GM12878 (cell line): Measurements from ENCODE around the gene UXS1. TPM values are rescaled to one million over a fixed set of nuclear protein-coding genes. Genes with fewer than 3 reads are reported as not detected.

Experiments
- ATAC-seq: fragments of 200-7000 bp; cut with Tn5 transposase; 3 replicates; pipeline ENCODE4 v1.9.1; 2020; ENCODE audit warnings: mild to moderate bottlenecking, moderate library complexity
- BruUV-seq: library from RNA; stranded (reverse); fragments of 400-500 nt; replicated peaks from 2 replicates; lab custom pipeline; 2021; lab: Mats Ljungman, UMichigan
- CTCF ChIA-PET: fragments of 300-600 bp; sonication (Branson Sonifier 250); formaldehyde crosslinking; extraction: SDS; loops from one replicate; lab custom pipeline; 2021; ENCODE audit warnings: inconsistent platforms; lab: Yijun Ruan, JAX
- POLR2A ChIA-PET: fragments of 350-600 bp; formaldehyde crosslinking; extraction: SDS; loops from one replicate; lab custom pipeline; 2021; ENCODE audit warnings: inconsistent platforms; lab: Charles Lee
- RAD21 ChIA-PET: fragments of 300-600 bp; sonication (Branson Sonifier 250); formaldehyde crosslinking; loops from one replicate; lab custom pipeline; 2023; ENCODE audit warnings: antibody characterized with exemption; ENCODE audit not compliant: unreplicated experiment; lab: Charles Lee
- SMC1A ChIA-PET: fragments of 300-600 bp; sonication (Branson Sonifier 250); formaldehyde crosslinking; loops from one replicate; lab custom pipeline; 2023; ENCODE audit not compliant: unreplicated experiment, uncharacterized antibody; lab: Charles Lee
- DNase-seq: peaks from one replicate; pipeline ENCODE4 v3.0.0-alpha.2; 2011; ENCODE audit warnings: low read depth, low spot score
- FAIRE-seq: peaks from 3 replicates; lab custom pipeline; 2011; peaks lifted over from hg19 to GRCh38; lab: Jason Lieb, UNC
- H2AFZ ChIP-seq: 2 replicates; pipeline ENCODE4 v1.6.0; 2011; ENCODE audit warnings: low read depth, low read length, control low read depth; ENCODE audit not compliant: control insufficient read depth
- H3K27ac ChIP-seq: 2 replicates; pipeline ENCODE4 v1.5.1; 2011; ENCODE audit warnings: control low read depth; ENCODE audit not compliant: control insufficient read depth, insufficient read depth
- H3K27me3 ChIP-seq, 2 experiments: replicated peaks in 1 of 2; 2 replicates each; pipeline versions ENCODE4 v1.6.0 to v1.6.1; 2011; ENCODE audit warnings: low read length in 1 of 2; ENCODE audit not compliant: control insufficient read depth in 2 of 2, insufficient read depth in 2 of 2
- H3K36me3 ChIP-seq, 2 experiments: 2 replicates each; pipeline ENCODE4 v1.5.1; 2011; ENCODE audit warnings: low read length in 1 of 2; ENCODE audit not compliant: control insufficient read depth in 2 of 2, insufficient read depth in 2 of 2
- H3K4me1 ChIP-seq: 2 replicates; pipeline ENCODE4 v1.6.1; 2011; ENCODE audit warnings: mild to moderate bottlenecking, low read length, moderate library complexity, mixed read lengths; ENCODE audit not compliant: control insufficient read depth, insufficient read depth
- H3K4me2 ChIP-seq: 2 replicates; pipeline ENCODE4 v1.6.0; 2011; ENCODE audit warnings: control low read depth; ENCODE audit not compliant: control insufficient read depth, insufficient read depth
- H3K4me3 ChIP-seq: fragments of 200-600 bp; sonication (generic); 2 replicates; pipeline ENCODE4 v1.5.1; 2016
- H3K79me2 ChIP-seq: 2 replicates; pipeline ENCODE4 v1.6.0; 2011; ENCODE audit warnings: low read length; ENCODE audit not compliant: control insufficient read depth, insufficient read depth
- H3K9ac ChIP-seq: 2 replicates; pipeline ENCODE4 v1.8.0; 2011; ENCODE audit warnings: low read length, control low read depth, mixed read lengths; ENCODE audit not compliant: control insufficient read depth, insufficient read depth
- H3K9me3 ChIP-seq: replicated peaks from 3 replicates; pipeline ENCODE4 v1.5.1; 2011; ENCODE audit warnings: mild to moderate bottlenecking, low read length; ENCODE audit not compliant: control insufficient read depth, insufficient read depth
- H4K20me1 ChIP-seq: 2 replicates; pipeline ENCODE4 v1.6.0; 2011; ENCODE audit not compliant: control insufficient read depth, insufficient read depth
- CTCF ChIP-seq, 3 experiments: IDR thresholded peaks in 2 of 3; conservative IDR thresholded peaks in 1 of 3; 2 replicates each; pipeline ENCODE4 v1.5.1; 2011; ENCODE audit warnings: low read depth in 3 of 3, low read length in 3 of 3, mild to moderate bottlenecking in 3 of 3, control low read depth in 2 of 3, moderate library complexity in 2 of 3, inconsistent platforms in 1 of 3, mixed read lengths in 1 of 3; ENCODE audit not compliant: control insufficient read depth in 2 of 3, insufficient read depth in 1 of 3; ENCODE audit errors: extremely low read depth in 1 of 3
- GATAD2B ChIP-seq: fragments of 450-650 bp; conservative IDR thresholded peaks from 2 replicates; pipeline ENCODE4 v1.6.1; 2017; ENCODE audit warnings: low read depth, mild to moderate bottlenecking, moderate library complexity
- RAD21 ChIP-seq: IDR thresholded peaks from 2 replicates; pipeline ENCODE4 v1.6.1; 2011; ENCODE audit warnings: mild to moderate bottlenecking, low read depth, low read length, moderate library complexity; ENCODE audit not compliant: insufficient read depth
- SMC3 ChIP-seq: IDR thresholded peaks from 2 replicates; pipeline ENCODE4 v1.6.1; 2011; ENCODE audit warnings: low read length, improper control_type of control experiment, borderline replicate concordance
- WGBS: methylation state at CpG from one replicate; pipeline ENCODE4 v1.1.6; 2016; ENCODE audit warnings: low lambda C conversion rate; ENCODE audit not compliant: insufficient replicate concordance, insufficient coverage; ENCODE audit errors: missing lambda C conversion rate; 5-methylcytosine and 5-hydroxymethylcytosine counted together
- in situ Hi-C: fragments of 300-500 bp; cut with MboI; formaldehyde crosslinking; loops from 9 replicates; pipeline ENCODE4 v1.14.3; 2018; ENCODE audit warnings: mixed read lengths
- intact Hi-C: fragments of 100-400 bp; cut with micrococcal nuclease; formaldehyde crosslinking; loops from one replicate; pipeline ENCODE4 v1.14.2; 2022; ENCODE audit not compliant: unreplicated experiment
- polyA plus RNA-seq, 11 experiments: library from polyadenylated mRNA; depleted of rRNA in 4 of 11; unstranded in 6 of 11; stranded (reverse) in 5 of 11; fragments of >200 nt; fragmentation: Nextera tagmentation in 4 of 11; fragmentation: Illumina TruSeq in 1 of 11; extraction: Ambion mirVana in 4 of 11; extraction: Trizol in 1 of 11; gene quantifications; 1 replicate in 1 of 11; 2 replicates in 10 of 11; pipeline versions ENCODE4 v1.2.1 to v1.2.3, GENCODE V29; 2011 to 2016; ENCODE audit warnings: inconsistent platforms in 2 of 11, missing spikeins in 2 of 11, low read depth in 1 of 11
- total RNA-seq, 4 experiments: library from RNA; depleted of rRNA in 3 of 4; stranded (reverse); fragments of >200 nt in 3 of 4; fragmentation: Illumina TruSeq in 1 of 4; extraction: Trizol in 1 of 4; gene quantifications; 2 replicates each; pipeline versions ENCODE4 v1.2.1 to v1.2.3, GENCODE V29; 2013 to 2021

Gene UXS1
- total and polyA plus RNA-seq, 10 of the 15 experiments (the other 5 are each of a cell fraction or from before 2014, with no cell fraction given) = 6.0 to 25.4 (median 24.0) TPM

- in situ Hi-C loops = loop anchor here (5.0 to 10.0 kb wide), 2 partner anchors 366 to 434 kb away; no protein-coding TSS in a partner anchor
- H2AFZ ChIP-seq = no peak overlapping the region
- H3K4me3 ChIP-seq = no peak overlapping the region
- FAIRE-seq (peak; percentile 41), ATAC-seq (no peak), DNase-seq (no peak)
- H3K36me3 ChIP-seq = peaks cover 3 to 15% of the 10 kb centered on the region in 2 experiments
- no peak overlapping the region for H3K9ac ChIP-seq
- ChIA-PET POLR2A (no interaction called here), CTCF (interaction anchor here (1.1 to 1.5 kb wide), 3 partner anchors 84 to 475 kb away, joined by 3 to 5 read pairs (median 3); no protein-coding TSS in a partner anchor), SMC1A (interaction anchor here (1.3 to 1.5 kb wide), 2 partner anchors 85 to 474 kb away, joined by 3 to 4 read pairs; no protein-coding TSS in a partner anchor), RAD21 (no interaction called here)
- H3K4me1 ChIP-seq = peaks cover 16% of the 10 kb centered on the region
- H3K79me2 ChIP-seq = no peaks in the 10 kb centered on the region
- no peaks in the 10 kb centered on the region for H3K27me3 ChIP-seq
- intact Hi-C loops = loop anchor here (10.0 kb wide), 2 partner anchors 146 to 366 kb away; no protein-coding TSS in a partner anchor
- peak; percentile 13 to 41 (median 19); a peak in 3 of 6 replicates for TF ChIP-seq CTCF (IDR thresholded peaks at IDR 0.05 in 2 of 3, conservative IDR thresholded peaks at IDR 0.05 in 1 of 3; ENCODE audit: control insufficient read depth in 2 of 3, extremely low read depth in 1 of 3, insufficient read depth in 1 of 3, low read depth in 3 of 3, low read length in 3 of 3)
- TF ChIP-seq GATAD2B = no peak
- TF ChIP-seq RAD21 = peak; percentile 53
- TF ChIP-seq SMC3 = peak; percentile 25; the same call in 1 of the 2 replicates
- H3K9me3 ChIP-seq = no peaks in the 10 kb centered on the region
- no peak overlapping the region for H3K4me2 ChIP-seq
- H3K27ac ChIP-seq = no peak overlapping the region
- no TSS peak for BruUV-seq
- WGBS = 98% methylated on average over 6 of the region's 6 CpGs
- H4K20me1 ChIP-seq = no peaks in the 10 kb centered on the region
Observed at GRCh38 chr2:106108351-106108750, 85.8 kb downstream of the UXS1 start.
